GM04503 (cell line): Measurements from ENCODE around the gene CALML6.
"Not testable (repeated sequence)": the region's sequence is repeated elsewhere in the genome, so short reads cannot be mapped to it uniquely, and the experiment has no call there.

Source experiments
- DNase-seq: peaks from one replicate; pipeline ENCODE4 v3.0.0-alpha.2; 2012; ENCODE audit warnings: low read depth

CALML6 gene

GRCh38 chr1:1925437-1926345 is 10.6 kb downstream of the CALML6 start:
- DNase-seq: no peak

GRCh38 chr1:1926346-1926811 is 11.3 kb downstream of the CALML6 start:
- DNase-seq: no peak

- no peak for DNase-seq
Measured at GRCh38 chr1:1926886-1927660, 12.0 kb downstream of the CALML6 start.

- no peak for DNase-seq
Measured at GRCh38 chr1:1927751-1928150, 12.7 kb downstream of the CALML6 start.

GRCh38 chr1:1928231-1929101 is 13.4 kb downstream of the CALML6 start:
- no peak for DNase-seq

- no peak for DNase-seq
Measured at GRCh38 chr1:1929102-1929638, 14.1 kb downstream of the CALML6 start.

GRCh38 chr1:1929639-1930545 is 14.8 kb downstream of the CALML6 start:
- no peak for DNase-seq

- not testable (repeated sequence) for DNase-seq
Measured at GRCh38 chr1:1934848-1935247, 19.8 kb downstream of the CALML6 start.

- DNase-seq: no peak
Measured at GRCh38 chr1:1937061-1937460, 22.0 kb downstream of the CALML6 start.

- DNase-seq: no peak
Measured at GRCh38 chr1:1937549-1938275, 22.7 kb downstream of the CALML6 start.

GRCh38 chr1:1938276-1938573 is 23.2 kb downstream of the CALML6 start:
- no peak for DNase-seq

GRCh38 chr1:1938613-1939295 is 23.7 kb downstream of the CALML6 start:
- no peak for DNase-seq

GRCh38 chr1:1939296-1940122 is 24.4 kb downstream of the CALML6 start:
- no peak for DNase-seq

GRCh38 chr1:1940123-1940425 is 25.0 kb downstream of the CALML6 start:
- no peak for DNase-seq

- no peak for DNase-seq
Measured at GRCh38 chr1:1941211-1941841, 26.3 kb downstream of the CALML6 start.

- no peak for DNase-seq
Measured at GRCh38 chr1:1941868-1942752, 27.1 kb downstream of the CALML6 start.
